Measurements from ENCODE around the gene PIANP.

PIANP gene

GRCh38 chr12:6646276-6647082 is 54.1 kb downstream of the PIANP start:
- DNase-seq (no peak), ATAC-seq (replicated peaks) (no peak)
- Mint-ChIP-seq H3K27ac (peak overlapping the region; percentile 38 to 83), H3K4me3 (peak overlapping the region; percentile 49 to 59), H3K36me3 (ENCODE audit: insufficient read depth) (peaks cover 43% of the 10 kb centered on the region), H3K4me1 (ENCODE audit: low read depth in 2 of 2) (peaks cover 7 to 8% of the 10 kb centered on the region in 2 donors), H3K27me3 (no peaks in the 10 kb centered on the region), H3K9me3 (peaks cover 0 to 3% of the 10 kb centered on the region in 2 donors)

GRCh38 chr12:6644903-6645302 is 55.7 kb downstream of the PIANP start:
- H3K4me1 Mint-ChIP-seq (ENCODE audit: low read depth in 2 of 2) = peaks cover 7 to 8% of the 10 kb centered on the region in 2 donors
- H3K4me3 Mint-ChIP-seq = no peak overlapping the region
- peak overlapping the region in 1 of 2 donors; percentile 13 for H3K27ac Mint-ChIP-seq
- ATAC-seq (replicated peaks) = no peak
- no peak for DNase-seq
- peaks cover 27% of the 10 kb centered on the region for H3K36me3 Mint-ChIP-seq (ENCODE audit: insufficient read depth)
- peaks cover 0 to 3% of the 10 kb centered on the region in 2 donors for H3K9me3 Mint-ChIP-seq
- H3K27me3 Mint-ChIP-seq = no peaks in the 10 kb centered on the region

- no peaks in the 10 kb centered on the region for H3K27me3 Mint-ChIP-seq
- H3K36me3 Mint-ChIP-seq (ENCODE audit: insufficient read depth) = peaks cover 21% of the 10 kb centered on the region
- H3K9me3 Mint-ChIP-seq = peaks cover 0 to 3% of the 10 kb centered on the region in 2 donors
- no peak overlapping the region for H3K4me3 Mint-ChIP-seq
- H3K4me1 Mint-ChIP-seq (ENCODE audit: low read depth in 2 of 2) = peaks cover 7 to 8% of the 10 kb centered on the region in 2 donors
- ATAC-seq (replicated peaks) (peak; percentile 24), DNase-seq (no peak)
- H3K27ac Mint-ChIP-seq = peak overlapping the region in 1 of 2 donors; percentile 13
These were observed 56.4 kb downstream of the PIANP start for GRCh38 chr12:6644257-6644596.

All from effector memory CD8-positive, alpha-beta T cell (primary cell).